H1 (cell line): ENCODE data around the gene KMT5B.

Experiments
- ASH2L ChIP-seq: fragments of 200-600, 300-600 bp; sonication (generic); IDR thresholded peaks from one replicate; pipeline ENCODE4 v1.7.1; 2017; ENCODE audit warnings: low read length
- ATF2 ChIP-seq: IDR thresholded peaks from 2 replicates; pipeline ENCODE4 v1.6.1; 2012; ENCODE audit warnings: low read length, inconsistent platforms
- CBX5 ChIP-seq: fragments of 300-800, 300-1000 bp; sonication (generic); IDR thresholded peaks from 2 replicates; pipeline ENCODE4 v1.7.1; 2016; ENCODE audit warnings: antibody characterized with exemption, low read length, low read depth
- EZH2 ChIP-seq: fragments of 200-600 bp; sonication (generic); IDR thresholded peaks from 2 replicates; pipeline ENCODE4 v1.7.1; 2012; ENCODE audit warnings: low read depth, mild to moderate bottlenecking, moderate library complexity, low read length, inconsistent platforms; ENCODE audit not compliant: severe bottlenecking
- HDAC2 ChIP-seq, 2 experiments: fragments of 300-600 bp in 1 of 2; sonication (generic) in 1 of 2; IDR thresholded peaks; 2 replicates each; pipeline ENCODE4 v1.6.1; 2011 to 2012; ENCODE audit warnings: low read depth in 2 of 2, low read length in 2 of 2, mild to moderate bottlenecking in 2 of 2, moderate library complexity in 2 of 2, borderline replicate concordance in 1 of 2, inconsistent platforms in 1 of 2
- JUN ChIP-seq: IDR thresholded peaks from 2 replicates; pipeline ENCODE4 v1.6.1; 2011; ENCODE audit warnings: low read depth, mild to moderate bottlenecking, improper control_type of control experiment, low read length
- POLR2A ChIP-seq, 2 experiments: IDR thresholded peaks; 1 replicate in 1 of 2; 2 replicates in 1 of 2; pipeline ENCODE4 v1.6.1; 2011; ENCODE audit warnings: low read depth in 2 of 2, low read length in 2 of 2, mild to moderate bottlenecking in 2 of 2; ENCODE audit errors: control extremely low read depth in 1 of 2
- RFX5 ChIP-seq: IDR thresholded peaks from 2 replicates; pipeline ENCODE4 v1.6.1; 2011; ENCODE audit warnings: low read depth, low read length, improper control_type of control experiment, borderline replicate concordance
- SUZ12 ChIP-seq: fragments of 200-600 bp; sonication (generic); IDR thresholded peaks from 2 replicates; pipeline ENCODE4 v1.6.1; 2012; ENCODE audit warnings: mild to moderate bottlenecking, inconsistent platforms, low read length, moderate library complexity, mixed read lengths
- TAF1 ChIP-seq: IDR thresholded peaks from 2 replicates; pipeline ENCODE4 v1.6.1; 2011; ENCODE audit warnings: mild to moderate bottlenecking, low read depth, low read length
- YY1 ChIP-seq: IDR thresholded peaks from 2 replicates; pipeline ENCODE4 v1.6.1; 2011; ENCODE audit warnings: low read depth, mild to moderate bottlenecking, low read length
- TF ChIP-seq, protein P1 (sequence below): IDR thresholded peaks from 2 replicates; pipeline ENCODE4 v1.6.1; 2012; ENCODE audit warnings: inconsistent platforms
- TF ChIP-seq, protein P2 (sequence below), 3 experiments: IDR thresholded peaks; 1 replicate in 2 of 3; 2 replicates in 1 of 3; pipeline versions ENCODE4 v1.5.1 to v1.6.1; 2011; ENCODE audit warnings: low read length in 3 of 3, mild to moderate bottlenecking in 3 of 3, inconsistent platforms in 2 of 3, low read depth in 1 of 3, moderate library complexity in 1 of 3; ENCODE audit not compliant: insufficient read depth in 1 of 3; ENCODE audit errors: control extremely low read depth in 1 of 3
- TF ChIP-seq, protein P3 (sequence below): IDR thresholded peaks from 2 replicates; pipeline ENCODE4 v1.6.1; 2011; ENCODE audit warnings: low read depth, mild to moderate bottlenecking, low read length; ENCODE audit not compliant: insufficient read depth

DNA sequence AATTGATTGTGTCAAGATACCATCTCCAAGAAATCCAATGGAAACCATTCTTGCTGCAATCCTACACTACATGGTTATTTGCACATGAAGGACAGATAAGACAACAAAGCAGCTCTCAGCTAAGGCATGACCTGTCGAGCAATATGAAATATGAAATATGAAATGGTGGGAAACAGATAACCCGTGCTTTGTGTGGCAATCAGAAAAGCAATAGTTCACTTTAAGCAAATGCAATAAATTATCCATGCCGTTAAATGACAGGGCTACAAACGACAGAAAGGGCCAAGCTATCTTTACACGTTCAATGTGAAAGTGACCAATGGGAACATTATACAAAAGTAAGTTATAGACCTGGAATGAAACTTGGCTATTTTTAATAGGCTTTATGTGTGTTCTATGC lies 35.2 kb downstream of the KMT5B start:
- TF ChIP-seq TAF1 (no peak), JUN (no peak), ASH2L (no peak), RFX5 (no peak), CBX5 (no peak), HDAC2 (IDR thresholded peaks at IDR 0.05; ENCODE audit: borderline replicate concordance in 1 of 2, low read depth in 2 of 2, low read length in 2 of 2) (no peak), YY1 (no peak), EZH2 (no peak), ATF2 (no peak), SUZ12 (no peak), POLR2A (IDR thresholded peaks at IDR 0.05; ENCODE audit: control extremely low read depth in 1 of 2, low read depth in 2 of 2, low read length in 2 of 2) (no peak)
- TF ChIP-seq, protein P1, sequence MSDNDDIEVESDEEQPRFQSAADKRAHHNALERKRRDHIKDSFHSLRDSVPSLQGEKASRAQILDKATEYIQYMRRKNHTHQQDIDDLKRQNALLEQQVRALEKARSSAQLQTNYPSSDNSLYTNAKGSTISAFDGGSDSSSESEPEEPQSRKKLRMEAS, result no peak
- TF ChIP-seq, protein P2, sequence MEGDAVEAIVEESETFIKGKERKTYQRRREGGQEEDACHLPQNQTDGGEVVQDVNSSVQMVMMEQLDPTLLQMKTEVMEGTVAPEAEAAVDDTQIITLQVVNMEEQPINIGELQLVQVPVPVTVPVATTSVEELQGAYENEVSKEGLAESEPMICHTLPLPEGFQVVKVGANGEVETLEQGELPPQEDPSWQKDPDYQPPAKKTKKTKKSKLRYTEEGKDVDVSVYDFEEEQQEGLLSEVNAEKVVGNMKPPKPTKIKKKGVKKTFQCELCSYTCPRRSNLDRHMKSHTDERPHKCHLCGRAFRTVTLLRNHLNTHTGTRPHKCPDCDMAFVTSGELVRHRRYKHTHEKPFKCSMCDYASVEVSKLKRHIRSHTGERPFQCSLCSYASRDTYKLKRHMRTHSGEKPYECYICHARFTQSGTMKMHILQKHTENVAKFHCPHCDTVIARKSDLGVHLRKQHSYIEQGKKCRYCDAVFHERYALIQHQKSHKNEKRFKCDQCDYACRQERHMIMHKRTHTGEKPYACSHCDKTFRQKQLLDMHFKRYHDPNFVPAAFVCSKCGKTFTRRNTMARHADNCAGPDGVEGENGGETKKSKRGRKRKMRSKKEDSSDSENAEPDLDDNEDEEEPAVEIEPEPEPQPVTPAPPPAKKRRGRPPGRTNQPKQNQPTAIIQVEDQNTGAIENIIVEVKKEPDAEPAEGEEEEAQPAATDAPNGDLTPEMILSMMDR (IDR thresholded peaks at IDR 0.05; ENCODE audit: control extremely low read depth in 1 of 3, insufficient read depth in 1 of 3, low read depth in 1 of 3, low read length in 3 of 3), result no peak
- TF ChIP-seq, protein P3, sequence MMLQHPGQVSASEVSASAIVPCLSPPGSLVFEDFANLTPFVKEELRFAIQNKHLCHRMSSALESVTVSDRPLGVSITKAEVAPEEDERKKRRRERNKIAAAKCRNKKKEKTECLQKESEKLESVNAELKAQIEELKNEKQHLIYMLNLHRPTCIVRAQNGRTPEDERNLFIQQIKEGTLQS, result no peak
